HepG2 (cell line): ENCODE data around the gene SFXN5. TPM values are rescaled to one million over a fixed set of nuclear protein-coding genes. Genes with fewer than 3 reads are reported as not detected.

Source experiments
- ADNP ChIP-seq: sonication (generic); formaldehyde crosslinking; IDR thresholded peaks from 2 replicates; pipeline ENCODE4 v1.4.0; 2020; ENCODE audit warnings: missing genetic modification reagents
- ARNT2 ChIP-seq: sonication (generic); formaldehyde crosslinking; IDR thresholded peaks from 2 replicates; pipeline ENCODE4 v1.8.0; 2022; ENCODE audit warnings: mild to moderate bottlenecking, low read depth, missing genetic modification reagents, moderate library complexity
- ATF7 ChIP-seq, 2 experiments: fragments of 450-650 bp in 1 of 2; sonication (generic) in 1 of 2; formaldehyde crosslinking in 1 of 2; IDR thresholded peaks; 2 replicates each; pipeline versions ENCODE4 v1.4.0 to v1.6.1; 2016 to 2020; ENCODE audit warnings: antibody characterized with exemption in 1 of 2, mild to moderate bottlenecking in 1 of 2, missing genetic modification reagents in 1 of 2
- ESRRA ChIP-seq: sonication (generic); formaldehyde crosslinking; IDR thresholded peaks from 2 replicates; pipeline ENCODE4 v1.5.1; 2020; ENCODE audit warnings: mild to moderate bottlenecking, low read depth, missing genetic modification reagents
- FOSL1 ChIP-seq: sonication (generic); formaldehyde crosslinking; IDR thresholded peaks from 2 replicates; pipeline ENCODE4 v1.9.0; 2021; ENCODE audit warnings: missing genetic modification reagents, borderline replicate concordance
- HDAC1 ChIP-seq: sonication (generic); formaldehyde crosslinking; IDR thresholded peaks from 2 replicates; pipeline ENCODE4 v1.5.1; 2020; ENCODE audit warnings: mild to moderate bottlenecking, missing genetic modification reagents
- HES4 ChIP-seq: sonication (generic); formaldehyde crosslinking; IDR thresholded peaks from 2 replicates; pipeline ENCODE4 v1.9.0; 2021; ENCODE audit warnings: mild to moderate bottlenecking, missing genetic modification reagents, borderline replicate concordance
- HIVEP1 ChIP-seq: sonication (generic); formaldehyde crosslinking; IDR thresholded peaks from 2 replicates; pipeline ENCODE4 v1.4.0; 2020; ENCODE audit warnings: mild to moderate bottlenecking, missing genetic modification reagents
- IRX3 ChIP-seq: sonication (generic); formaldehyde crosslinking; IDR thresholded peaks from 2 replicates; pipeline ENCODE4 v1.8.1; 2023; ENCODE audit warnings: mild to moderate bottlenecking, low read depth, missing genetic modification reagents, borderline replicate concordance
- KMT2A ChIP-seq: sonication (generic); formaldehyde crosslinking; IDR thresholded peaks from 2 replicates; pipeline ENCODE4 v1.4.0; 2020; ENCODE audit warnings: missing genetic modification reagents
- POGZ ChIP-seq: sonication (generic); formaldehyde crosslinking; IDR thresholded peaks from 2 replicates; pipeline ENCODE4 v1.4.0; 2020; ENCODE audit warnings: mild to moderate bottlenecking, missing genetic modification reagents
- TBX3 ChIP-seq: fragments of 450-650 bp; IDR thresholded peaks from 2 replicates; pipeline ENCODE4 v1.6.1; 2017; ENCODE audit warnings: antibody characterized with exemption, mild to moderate bottlenecking, inconsistent platforms, borderline replicate concordance
- ZNF280D ChIP-seq: sonication (generic); formaldehyde crosslinking; IDR thresholded peaks from 2 replicates; pipeline ENCODE4 v1.5.1; 2020; ENCODE audit warnings: mild to moderate bottlenecking, missing genetic modification reagents
- ZNF446 ChIP-seq: sonication (generic); formaldehyde crosslinking; IDR thresholded peaks from 2 replicates; pipeline ENCODE4 v1.5.0; 2020; ENCODE audit warnings: mild to moderate bottlenecking, missing genetic modification reagents
- ZNF670 ChIP-seq: sonication (generic); formaldehyde crosslinking; IDR thresholded peaks from 2 replicates; pipeline ENCODE4 v1.8.0; 2022; ENCODE audit warnings: mild to moderate bottlenecking, missing genetic modification reagents, borderline replicate concordance
- ZNF746 ChIP-seq: sonication (generic); formaldehyde crosslinking; IDR thresholded peaks from 2 replicates; pipeline ENCODE4 v1.8.0; 2022; ENCODE audit warnings: mild to moderate bottlenecking, missing genetic modification reagents
- ZNF747 ChIP-seq: sonication (generic); formaldehyde crosslinking; IDR thresholded peaks from 2 replicates; pipeline ENCODE4 v1.8.1; 2023; ENCODE audit warnings: missing genetic modification reagents, mild to moderate bottlenecking, borderline replicate concordance
- ZNF777 ChIP-seq: sonication (generic); formaldehyde crosslinking; IDR thresholded peaks from 2 replicates; pipeline ENCODE4 v1.4.0; 2020; ENCODE audit warnings: missing genetic modification reagents
- ZNF782 ChIP-seq: sonication (generic); formaldehyde crosslinking; IDR thresholded peaks from 2 replicates; pipeline ENCODE4 v1.4.0; 2020; ENCODE audit warnings: missing genetic modification reagents, mild to moderate bottlenecking, borderline replicate concordance
- polyA plus RNA-seq, 8 experiments: library from polyadenylated mRNA; depleted of rRNA in 3 of 8; stranded (reverse) in 7 of 8; unstranded in 1 of 8; fragments of >200 nt; fragmentation: Illumina TruSeq in 4 of 8; extraction: Trizol in 4 of 8; gene quantifications; 2 replicates each; pipeline versions ENCODE4 v1.2.1 to v1.2.3, GENCODE V29; 2011 to 2016; ENCODE audit warnings: low read depth in 4 of 8, missing spikeins in 1 of 8, mixed read lengths in 1 of 8; ENCODE audit not compliant: insufficient read depth in 1 of 8
- total RNA-seq, 5 experiments: library from RNA; depleted of rRNA; stranded (reverse); fragments of >200 nt; fragmentation: Illumina TruSeq; extraction: Trizol; gene quantifications; 2 replicates each; pipeline ENCODE4 v1.2.3, GENCODE V29; 2016; ENCODE audit warnings: low read depth in 1 of 5
- TF ChIP-seq, protein P1 (sequence below), 2 experiments: sonication (generic) in 1 of 2; formaldehyde crosslinking in 1 of 2; IDR thresholded peaks; 2 replicates each; pipeline versions ENCODE4 v1.6.1 to v1.9.0; 2014 to 2022; ENCODE audit warnings: antibody characterized with exemption in 1 of 2, borderline replicate concordance in 1 of 2, inconsistent platforms in 1 of 2, low read depth in 1 of 2, missing genetic modification reagents in 1 of 2

The SFXN5 gene
- total and polyA plus RNA-seq, 2 of the 13 experiments (the other 11 are each of a cell fraction or from before 2014, with no cell fraction given) = 34.9 to 37.4 TPM

DNA sequence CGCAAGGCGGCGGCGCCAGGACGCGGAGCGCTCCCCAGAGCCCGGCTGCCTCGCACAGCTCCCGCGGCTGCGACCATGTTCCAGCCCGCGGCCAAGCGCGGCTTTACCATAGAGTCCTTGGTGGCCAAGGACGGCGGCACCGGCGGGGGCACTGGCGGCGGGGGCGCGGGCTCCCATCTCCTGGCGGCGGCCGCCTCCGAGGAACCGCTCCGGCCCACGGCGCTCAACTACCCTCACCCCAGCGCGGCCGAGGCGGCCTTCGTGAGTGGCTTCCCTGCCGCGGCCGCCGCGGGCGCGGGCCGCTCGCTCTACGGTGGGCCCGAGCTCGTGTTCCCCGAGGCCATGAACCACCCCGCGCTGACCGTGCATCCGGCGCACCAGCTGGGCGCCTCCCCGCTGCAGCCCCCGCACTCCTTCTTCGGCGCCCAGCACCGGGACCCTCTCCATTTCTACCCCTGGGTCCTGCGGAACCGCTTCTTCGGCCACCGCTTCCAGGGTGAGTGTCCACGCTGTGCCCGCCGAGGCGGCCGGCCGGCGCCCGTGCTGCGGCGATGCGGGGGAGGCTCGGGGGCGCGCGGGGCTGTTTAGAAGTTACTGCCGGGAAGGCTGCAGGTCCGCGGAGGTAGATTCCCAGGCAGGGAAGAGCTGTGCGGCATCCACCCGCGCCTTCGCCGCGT lies 153.5 kb downstream of the SFXN5 start (continued):
- peak; percentile 53; the same call in 1 of the 2 replicates for TF ChIP-seq ZNF446 (CRISPR knock-in tag)
- no peak for TF ChIP-seq ATF7 (IDR thresholded peaks at IDR 0.05)
- no peak for TF ChIP-seq ATF7 (CRISPR knock-in tag; IDR thresholded peaks at IDR 0.05)
- no peak for TF ChIP-seq ZNF747
- TF ChIP-seq KMT2A (CRISPR knock-in tag) = no peak
- TF ChIP-seq ZNF670 (CRISPR knock-in tag) = peak; percentile 74; the same call in 1 of the 2 replicates
- TF ChIP-seq HES4 = 0 out of 2 replicates have a peak, but pooled peaks have one; percentile 15
- no peak for TF ChIP-seq ZNF280D (CRISPR knock-in tag)
- no peak for TF ChIP-seq ADNP (CRISPR knock-in tag)
- TF ChIP-seq TBX3 = no peak
- TF ChIP-seq ZNF777 (CRISPR knock-in tag) = peak; percentile 62
- 0 out of 2 replicates have a peak, but pooled peaks have one; percentile 20 for TF ChIP-seq ESRRA (CRISPR knock-in tag)
- no peak for TF ChIP-seq ZNF782
- TF ChIP-seq FOSL1 = 0 out of 2 replicates have a peak, but pooled peaks have one; percentile 37
- TF ChIP-seq HDAC1 = 0 out of 2 replicates have a peak, but pooled peaks have one; percentile 20
- TF ChIP-seq ZNF746 = no peak
- TF ChIP-seq IRX3 (CRISPR knock-in tag) = peak; percentile 20; the same call in 1 of the 2 replicates
- TF ChIP-seq, protein P1, sequence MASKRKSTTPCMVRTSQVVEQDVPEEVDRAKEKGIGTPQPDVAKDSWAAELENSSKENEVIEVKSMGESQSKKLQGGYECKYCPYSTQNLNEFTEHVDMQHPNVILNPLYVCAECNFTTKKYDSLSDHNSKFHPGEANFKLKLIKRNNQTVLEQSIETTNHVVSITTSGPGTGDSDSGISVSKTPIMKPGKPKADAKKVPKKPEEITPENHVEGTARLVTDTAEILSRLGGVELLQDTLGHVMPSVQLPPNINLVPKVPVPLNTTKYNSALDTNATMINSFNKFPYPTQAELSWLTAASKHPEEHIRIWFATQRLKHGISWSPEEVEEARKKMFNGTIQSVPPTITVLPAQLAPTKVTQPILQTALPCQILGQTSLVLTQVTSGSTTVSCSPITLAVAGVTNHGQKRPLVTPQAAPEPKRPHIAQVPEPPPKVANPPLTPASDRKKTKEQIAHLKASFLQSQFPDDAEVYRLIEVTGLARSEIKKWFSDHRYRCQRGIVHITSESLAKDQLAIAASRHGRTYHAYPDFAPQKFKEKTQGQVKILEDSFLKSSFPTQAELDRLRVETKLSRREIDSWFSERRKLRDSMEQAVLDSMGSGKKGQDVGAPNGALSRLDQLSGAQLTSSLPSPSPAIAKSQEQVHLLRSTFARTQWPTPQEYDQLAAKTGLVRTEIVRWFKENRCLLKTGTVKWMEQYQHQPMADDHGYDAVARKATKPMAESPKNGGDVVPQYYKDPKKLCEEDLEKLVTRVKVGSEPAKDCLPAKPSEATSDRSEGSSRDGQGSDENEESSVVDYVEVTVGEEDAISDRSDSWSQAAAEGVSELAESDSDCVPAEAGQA (IDR thresholded peaks at IDR 0.05; ENCODE audit: low read depth) = no peak
- TF ChIP-seq, protein P1 (CRISPR knock-in tag; IDR thresholded peaks at IDR 0.05; ENCODE audit: borderline replicate concordance) = peak; percentile 46; the same call in 1 of the 2 replicates
- no peak for TF ChIP-seq POGZ (CRISPR knock-in tag)
- no peak for TF ChIP-seq HIVEP1 (CRISPR knock-in tag)
- 0 out of 2 replicates have a peak, but pooled peaks have one; percentile 21 for TF ChIP-seq ARNT2 (CRISPR knock-in tag)
